M059J (cell line): Measurements from ENCODE around the gene ADCY5. TPM values are rescaled to one million over a fixed set of nuclear protein-coding genes. Genes with fewer than 3 reads are reported as not detected.

ENCODE experiments used
- DNase-seq: peaks from one replicate; pipeline ENCODE4 v3.0.0-alpha.2; 2012; ENCODE audit warnings: low read depth
- total RNA-seq: library from RNA; depleted of rRNA; stranded (reverse); fragments of >200 nt; shearing (Covaris generic); gene quantifications from 2 replicates; pipeline ENCODE4 v1.2.3, GENCODE V29; 2014

Gene ADCY5
- total RNA-seq, 1 experiment from 2014 or later = not detected

- DNase-seq = no peak
Measured at GRCh38 chr3:123429362-123430125, 19.3 kb downstream of the ADCY5 start.

- DNase-seq = no peak
Measured at GRCh38 chr3:123424999-123425712, 23.7 kb downstream of the ADCY5 start.

GRCh38 chr3:123424321-123424998 is 24.4 kb downstream of the ADCY5 start:
- no peak for DNase-seq

DNA sequence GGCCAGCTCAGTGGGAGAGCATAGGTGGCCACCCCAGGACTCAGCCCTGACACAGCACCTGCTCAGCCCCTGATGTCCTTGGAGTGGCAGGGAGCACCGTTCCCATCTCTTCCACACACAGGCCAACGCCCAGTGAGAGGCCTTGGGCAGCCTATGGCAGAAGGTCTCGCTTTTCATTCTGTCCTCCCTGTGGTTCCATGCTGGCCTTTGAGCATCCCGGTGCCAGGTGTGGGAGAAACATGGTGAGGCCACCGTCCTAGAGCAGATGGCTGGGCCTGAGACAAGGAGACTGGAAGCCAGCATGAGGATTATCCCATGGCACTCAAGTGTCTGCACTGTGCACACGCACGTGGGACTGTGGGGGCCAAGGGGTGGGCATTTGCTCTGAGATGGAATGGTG is 25.1 kb downstream of the ADCY5 start:
- no peak for DNase-seq

DNA sequence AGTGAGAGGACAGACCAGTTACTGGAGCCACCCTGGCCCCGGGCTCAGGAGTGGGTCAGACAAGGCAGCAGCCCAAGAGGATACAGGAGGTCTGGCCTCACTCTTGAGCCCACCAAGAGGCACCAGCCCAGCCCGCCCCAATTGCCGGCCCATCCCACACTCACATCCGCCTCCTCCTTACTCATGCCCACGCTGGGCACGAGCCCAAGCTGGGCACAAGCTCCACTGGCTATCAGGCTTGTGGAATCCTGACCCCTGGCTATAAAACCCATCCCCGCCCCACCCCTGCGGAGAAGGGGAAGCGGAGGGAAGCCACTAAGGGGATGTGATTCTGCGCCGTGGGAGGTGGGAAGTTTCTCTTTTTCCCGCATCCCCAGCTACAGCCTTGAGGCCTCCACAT is 25.9 kb downstream of the ADCY5 start:
- DNase-seq = peak; percentile 20

GRCh38 chr3:123422457-123422856 is 26.4 kb downstream of the ADCY5 start:
- no peak for DNase-seq

GRCh38 chr3:123421353-123422174 is 27.3 kb downstream of the ADCY5 start:
- peak; percentile 22 for DNase-seq

DNA sequence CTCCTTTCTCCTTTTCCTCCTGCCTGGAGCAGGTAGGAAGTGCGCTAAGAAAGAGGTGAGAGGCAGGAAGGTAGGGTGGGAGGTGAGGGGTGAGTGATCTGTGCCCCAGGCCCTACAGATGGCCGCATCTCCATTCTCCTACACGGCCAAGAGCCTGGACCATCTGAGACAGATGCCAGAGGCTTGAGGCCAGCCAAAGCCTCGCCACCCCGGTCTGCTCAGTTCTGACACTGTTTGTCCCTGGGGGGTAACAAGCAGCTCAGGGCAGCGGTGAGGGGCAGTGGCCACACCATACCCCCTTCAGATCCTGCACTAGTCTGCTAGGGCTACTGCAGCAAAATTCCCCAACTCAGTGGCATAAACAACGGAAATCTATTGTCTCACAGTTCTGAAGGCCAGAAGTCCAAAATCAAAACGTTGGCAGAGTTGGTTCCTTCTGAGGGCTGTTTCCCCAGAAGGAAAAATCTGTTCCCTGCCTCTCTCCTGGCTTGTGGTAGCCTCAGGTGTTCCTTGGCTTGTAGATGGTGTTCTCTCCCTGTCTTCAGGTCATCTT is 28.4 kb downstream of the ADCY5 start:
- DNase-seq = no peak

DNA sequence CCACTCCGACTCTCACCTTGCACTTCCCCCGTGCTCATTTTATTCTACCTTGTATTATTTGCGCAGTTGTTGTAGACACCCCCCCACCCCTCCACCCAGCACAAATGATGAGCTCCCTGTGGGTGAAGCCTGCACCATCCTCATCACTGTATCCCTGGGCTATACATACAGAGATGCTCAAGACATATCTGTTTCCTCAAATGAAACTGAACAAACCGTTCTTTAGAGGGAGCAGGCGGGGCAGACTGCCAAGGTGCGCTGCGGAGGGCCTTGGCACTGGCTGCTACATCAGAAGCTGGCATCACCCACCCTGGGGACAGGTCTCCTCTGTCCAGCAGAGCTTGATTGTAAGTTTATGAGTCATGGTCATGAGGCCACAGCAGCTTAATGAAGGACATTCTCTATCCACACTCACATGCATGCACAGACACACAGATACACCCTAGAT is 29.0 kb downstream of the ADCY5 start:
- DNase-seq = peak; percentile 37

- DNase-seq = no peak
Measured at GRCh38 chr3:123419181-123419849, 29.6 kb downstream of the ADCY5 start.

GRCh38 chr3:123416647-123417046 is 32.2 kb downstream of the ADCY5 start:
- no peak for DNase-seq

DNA sequence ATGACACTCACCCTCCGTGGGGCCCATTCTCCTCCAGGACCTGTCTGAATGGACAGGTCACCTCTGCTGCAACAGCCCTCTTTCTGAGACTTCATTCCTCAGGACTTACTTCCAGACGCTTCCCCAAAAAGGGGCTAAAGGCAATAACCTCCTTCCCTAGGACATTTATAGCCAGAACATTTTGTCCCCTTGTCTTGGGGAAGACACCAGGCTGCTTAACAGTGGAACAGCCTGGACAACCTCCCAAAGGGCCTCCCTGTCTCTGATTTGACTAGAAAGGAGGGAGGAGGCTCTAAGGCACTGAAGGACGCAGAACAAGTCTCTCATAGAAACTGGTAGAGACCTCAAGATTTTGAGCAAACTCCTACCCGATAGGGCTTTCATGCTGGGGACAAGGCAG is 32.7 kb downstream of the ADCY5 start:
- DNase-seq = no peak

DNA sequence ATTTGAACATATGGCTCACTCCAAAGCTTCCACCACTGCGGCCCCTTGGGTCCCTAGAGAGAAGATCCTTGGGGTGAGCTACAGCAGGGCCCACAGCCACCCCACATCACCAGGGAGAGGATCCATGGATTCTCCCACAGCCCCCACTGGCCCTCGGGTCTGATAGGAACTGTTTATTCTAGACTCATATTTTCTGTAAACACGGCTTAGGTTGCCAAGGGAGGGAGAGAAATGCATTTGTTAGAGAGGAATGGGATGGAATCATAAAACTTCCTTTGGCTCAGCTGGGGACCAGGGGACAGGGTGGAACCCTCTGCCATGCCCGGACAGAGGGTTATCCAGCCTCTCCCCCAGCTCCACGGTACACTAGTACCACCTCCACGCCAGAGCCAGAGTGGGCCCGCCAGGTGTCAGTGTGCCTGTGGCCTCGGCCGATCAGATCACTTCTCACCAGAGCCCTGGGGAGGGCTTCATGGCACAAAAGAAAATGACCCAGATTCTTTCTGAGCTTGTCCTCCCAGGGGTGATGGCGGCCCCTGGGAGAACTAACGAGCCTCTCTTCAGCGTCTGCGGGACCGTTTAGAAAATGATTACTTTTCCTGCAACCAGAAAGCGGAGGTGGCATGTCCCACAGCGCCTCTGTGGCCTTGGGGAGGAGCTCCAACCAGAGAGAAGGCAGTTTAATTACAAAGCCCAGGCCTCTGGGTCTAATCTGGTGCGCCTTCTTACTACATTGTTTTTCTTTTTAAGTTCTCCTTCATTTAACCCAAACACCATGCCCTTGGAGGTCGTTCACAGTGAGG is 33.7 kb downstream of the ADCY5 start:
- no peak for DNase-seq

DNA sequence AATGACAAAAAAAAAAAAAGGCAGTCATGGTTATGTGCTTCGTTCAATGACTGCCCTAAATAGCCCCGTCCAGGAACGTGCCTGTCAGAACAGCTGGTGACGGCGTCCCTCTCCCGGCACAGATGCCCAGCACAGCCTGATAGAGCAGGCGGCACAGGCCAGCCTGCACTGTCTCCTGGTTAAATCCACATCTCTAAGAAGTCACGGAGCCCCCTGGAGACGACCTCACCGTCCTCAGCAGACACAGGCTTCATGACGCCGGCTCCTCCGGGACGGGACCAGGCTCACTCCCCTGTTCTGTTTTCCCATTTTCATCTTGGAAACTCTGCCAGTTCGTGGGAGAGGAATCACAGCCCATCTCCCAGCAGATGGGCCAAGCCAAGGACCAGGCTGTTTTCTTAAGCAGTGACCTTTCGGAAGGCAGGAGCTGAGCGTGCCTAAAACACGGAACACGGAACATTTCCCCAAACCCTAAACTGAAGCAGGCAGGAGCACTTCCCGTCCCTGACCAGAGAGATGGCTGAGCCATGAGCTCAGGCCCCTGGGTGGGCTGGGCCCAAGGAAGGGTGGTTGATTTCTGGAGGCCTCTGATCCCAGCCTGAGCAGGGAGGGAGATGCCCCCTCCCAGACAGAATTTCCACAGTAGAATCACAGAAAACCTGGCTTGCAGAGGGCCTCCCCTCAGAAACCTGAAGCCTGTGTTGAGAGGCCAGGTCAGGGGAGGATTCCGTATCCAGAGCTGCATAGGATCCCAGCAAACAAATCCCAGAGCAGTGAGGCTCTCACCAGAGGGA is 35.9 kb downstream of the ADCY5 start:
- DNase-seq = no peak

- DNase-seq = no peak
Measured at GRCh38 chr3:123412076-123412475, 36.8 kb downstream of the ADCY5 start.

GRCh38 chr3:123411340-123412040 is 37.4 kb downstream of the ADCY5 start:
- no peak for DNase-seq

DNA sequence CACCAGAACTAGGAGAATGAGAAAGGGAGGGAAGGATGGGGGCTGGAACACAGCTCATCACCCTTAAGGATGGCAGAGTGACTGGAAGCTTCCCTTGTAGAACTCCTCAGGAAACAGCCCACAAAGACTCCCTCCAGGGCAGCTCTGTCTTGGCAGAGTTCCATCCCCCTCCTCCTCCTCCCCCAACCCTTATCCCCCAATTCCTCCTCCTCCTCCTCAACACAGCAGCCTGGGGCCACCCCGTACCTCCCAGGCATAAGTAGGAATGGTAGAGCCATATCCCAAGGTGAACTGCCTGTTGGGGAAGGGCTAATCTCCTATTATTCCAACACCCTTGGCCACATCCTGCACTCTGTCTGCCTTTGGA is 38.8 kb downstream of the ADCY5 start:
- DNase-seq = no peak

GRCh38 chr3:123409443-123410148 is 39.3 kb downstream of the ADCY5 start:
- DNase-seq = no peak
